ENCODE results near the gene NOTUM. TPM values are rescaled to one million over a fixed set of nuclear protein-coding genes. Genes with fewer than 3 reads are reported as not detected.

Gene NOTUM
- total and polyA plus RNA-seq, 4 donors, result 0.19 to 5.4 (median 1.6) TPM

- Histone ChIP-seq H3K4me3 (ENCODE audit: low read depth in 1 of 3, low read length in 3 of 3) (no peak overlapping the region), H3K27ac (ENCODE audit: low read depth in 1 of 2, low read length in 2 of 2) (no peak overlapping the region), H3K9me3 (ENCODE audit: control insufficient read depth in 4 of 4, low read length in 3 of 4) (no peaks in the 10 kb centered on the region), H3K9ac (ENCODE audit: low read depth in 1 of 2, low read length in 2 of 2) (no peak overlapping the region), H3K4me1 (ENCODE audit: control insufficient read depth in 4 of 4, insufficient read depth in 4 of 4, low read length in 3 of 4) (no peaks in the 10 kb centered on the region), H3K27me3 (ENCODE audit: control insufficient read depth in 4 of 4, insufficient read depth in 4 of 4, low read length in 3 of 4) (no peaks in the 10 kb centered on the region), H3K36me3 (ENCODE audit: control insufficient read depth in 4 of 4, insufficient read depth in 3 of 4, low read depth in 1 of 4, low read length in 3 of 4) (no peaks in the 10 kb centered on the region)
- 88% methylated on average over 17 of the region's 17 CpGs for WGBS
- no peak for TF ChIP-seq TAF1 (conservative IDR thresholded peaks at IDR 0.05)
- no peak for TF ChIP-seq MAX (IDR thresholded peaks at IDR 0.05)
- TF ChIP-seq YY1 (IDR thresholded peaks at IDR 0.05), result no peak
- no peak for TF ChIP-seq HNF4G (IDR thresholded peaks at IDR 0.05)
- TF ChIP-seq CTCF (IDR thresholded peaks at IDR 0.05; ENCODE audit: low read depth, low read length, missing input control), result no peak
- no peak for TF ChIP-seq FOXA2 (IDR thresholded peaks at IDR 0.05)
- no peak for TF ChIP-seq HNF4A (conservative IDR thresholded peaks at IDR 0.05)
- TF ChIP-seq GABPA (IDR thresholded peaks at IDR 0.05 in 1 of 2, conservative IDR thresholded peaks at IDR 0.05 in 1 of 2), result no peak
- TF ChIP-seq ATF3 (IDR thresholded peaks at IDR 0.05), result no peak
- no peak for TF ChIP-seq ZBTB33 (IDR thresholded peaks at IDR 0.05)
- no peak for TF ChIP-seq SP1 (IDR thresholded peaks at IDR 0.05)
- no peak for TF ChIP-seq REST (IDR thresholded peaks at IDR 0.05)
- TF ChIP-seq JUND (IDR thresholded peaks at IDR 0.05), result no peak
- TF ChIP-seq RAD21 (IDR thresholded peaks at IDR 0.05), result no peak
- no peak for TF ChIP-seq RXRA (IDR thresholded peaks at IDR 0.05)
- TF ChIP-seq NR2F2 (IDR thresholded peaks at IDR 0.05), result no peak
- no peak for TF ChIP-seq FOXA1 (IDR thresholded peaks at IDR 0.05)
- TF ChIP-seq EGR1 (IDR thresholded peaks at IDR 0.05; ENCODE audit: low read depth in 2 of 2), result no peak
- no peak for DNase-seq (ENCODE audit: low spot score)
Measured at GRCh38 chr17:81948635-81949378, 12.2 kb downstream of the NOTUM start.

All from liver (tissue), 9 donors.